ENCODE data around the gene FBXW12.
"Not testable (repeated sequence)": the region's sequence is repeated elsewhere in the genome, so short reads cannot be mapped to it uniquely, and the experiment has no call there.

FBXW12 gene

GRCh38 chr3:48387634-48388033 is 15.6 kb downstream of the FBXW12 start:
- peak; percentile 8 for DNase-seq (ENCODE audit: low read depth)

- no peak for DNase-seq (ENCODE audit: low read depth)
Measured at GRCh38 chr3:48388966-48389365, 16.9 kb downstream of the FBXW12 start.

GRCh38 chr3:48394391-48394790 is 22.4 kb downstream of the FBXW12 start:
- DNase-seq (ENCODE audit: low read depth) = no peak

- DNase-seq (ENCODE audit: low read depth) = no peak
Measured at GRCh38 chr3:48395714-48396113, 23.7 kb downstream of the FBXW12 start.

- no peak for DNase-seq (ENCODE audit: low read depth)
Measured at GRCh38 chr3:48397767-48398681, 26.0 kb downstream of the FBXW12 start.

- DNase-seq (ENCODE audit: low read depth) = no peak
Measured at GRCh38 chr3:48398701-48399386, 26.8 kb downstream of the FBXW12 start.

GRCh38 chr3:48399387-48400172 is 27.6 kb downstream of the FBXW12 start:
- DNase-seq (ENCODE audit: low read depth) = no peak

GRCh38 chr3:48400824-48401433 is 28.9 kb downstream of the FBXW12 start:
- peak; percentile 57 for DNase-seq (ENCODE audit: low read depth)

GRCh38 chr3:48401434-48401901 is 29.4 kb downstream of the FBXW12 start:
- not testable (repeated sequence) for DNase-seq (ENCODE audit: low read depth)

GRCh38 chr3:48402281-48402732 is 30.3 kb downstream of the FBXW12 start:
- peak; percentile 90 for DNase-seq (ENCODE audit: low read depth)

GRCh38 chr3:48402907-48403306 is 30.9 kb downstream of the FBXW12 start:
- DNase-seq (ENCODE audit: low read depth) = no peak

- no peak for DNase-seq (ENCODE audit: low read depth)
Measured at GRCh38 chr3:48403533-48404439, 31.8 kb downstream of the FBXW12 start.

- no peak for DNase-seq (ENCODE audit: low read depth)
Measured at GRCh38 chr3:48404440-48405342, 32.7 kb downstream of the FBXW12 start.

- no peak for DNase-seq (ENCODE audit: low read depth)
Measured at GRCh38 chr3:48405343-48405881, 33.4 kb downstream of the FBXW12 start.

GRCh38 chr3:48405971-48406370 is 34.0 kb downstream of the FBXW12 start:
- DNase-seq (ENCODE audit: low read depth) = no peak

GRCh38 chr3:48406443-48407431 is 34.7 kb downstream of the FBXW12 start:
- DNase-seq (ENCODE audit: low read depth) = no peak

GRCh38 chr3:48407542-48408099 is 35.6 kb downstream of the FBXW12 start:
- DNase-seq (ENCODE audit: low read depth) = no peak

GRCh38 chr3:48408823-48409281 is 36.8 kb downstream of the FBXW12 start:
- no peak for DNase-seq (ENCODE audit: low read depth)
